Right atrium auricular region (tissue), 2 donors: ENCODE measurements around the gene SLC1A7. TPM values are rescaled to one million over a fixed set of nuclear protein-coding genes. Genes with fewer than 3 reads are reported as not detected.

Source experiments
- DNase-seq: peaks from one replicate; pipeline ENCODE4 v3.0.0-alpha.2; 2019; ENCODE audit warnings: low spot score
- H3K27ac ChIP-seq, 2 donors: fragments of 200-600 bp; sonication (generic); 1 replicate in 1 of 2; 2 replicates in 1 of 2; pipeline ENCODE4 v1.5.1; 2016 to 2019
- H3K27me3 ChIP-seq, 2 donors: fragments of 200-600 bp; sonication (generic); one replicate each; pipeline versions ENCODE4 v1.5.1 to v1.6.0; 2017 to 2019
- H3K36me3 ChIP-seq: fragments of 200-600 bp; sonication (generic); one replicate; pipeline ENCODE4 v1.5.1; 2016
- H3K4me1 ChIP-seq, 2 donors: fragments of 200-600 bp; sonication (generic); one replicate each; pipeline versions ENCODE4 v1.5.1 to v1.6.0; 2017 to 2019
- H3K4me3 ChIP-seq, 2 donors: fragments of 200-600 bp; sonication (generic); 1 replicate in 1 of 2; 2 replicates in 1 of 2; pipeline ENCODE4 v1.5.1; 2017 to 2019; ENCODE audit warnings: mild to moderate bottlenecking in 1 of 2, moderate library complexity in 1 of 2
- H3K9me3 ChIP-seq, 2 donors: fragments of 200-600 bp; sonication (generic); one replicate each; pipeline ENCODE4 v1.5.1; 2019
- CTCF ChIP-seq, 2 donors: fragments of 200-600 bp; sonication (generic); IDR thresholded peaks; one replicate each; pipeline ENCODE4 v1.5.1; 2019; ENCODE audit warnings: antibody characterized with exemption in 2 of 2
- total RNA-seq, 2 donors: library from RNA; depleted of rRNA; stranded (reverse); fragments of >200 nt; gene quantifications; one replicate each; pipeline ENCODE4 v1.1.0, GENCODE V29; 2016

The SLC1A7 gene
- total RNA-seq, 2 donors from 2014 or later = 0.56 to 0.71 TPM

- no peaks in the 10 kb centered on the region for H3K36me3 ChIP-seq
- H3K4me3 ChIP-seq = no peak overlapping the region
- H3K4me1 ChIP-seq = peaks cover 0 to 27% of the 10 kb centered on the region in 2 donors
- DNase-seq = no peak
- no peak overlapping the region for H3K27ac ChIP-seq
- H3K27me3 ChIP-seq = no peaks in the 10 kb centered on the region
- no peaks in the 10 kb centered on the region for H3K9me3 ChIP-seq
- TF ChIP-seq CTCF (IDR thresholded peaks at IDR 0.05) = no peak
These were observed 47.9 kb downstream of the SLC1A7 start for GRCh38 chr1:53094533-53094919.

GRCh38 chr1:53093778-53094532 lies 48.5 kb downstream of the SLC1A7 start:
- TF ChIP-seq CTCF (IDR thresholded peaks at IDR 0.05) = no peak
- H3K4me3 ChIP-seq = no peak overlapping the region
- no peak for DNase-seq
- no peaks in the 10 kb centered on the region for H3K9me3 ChIP-seq
- H3K4me1 ChIP-seq = peaks cover 0 to 27% of the 10 kb centered on the region in 2 donors
- H3K27ac ChIP-seq = no peak overlapping the region
- H3K27me3 ChIP-seq = no peaks in the 10 kb centered on the region
- no peaks in the 10 kb centered on the region for H3K36me3 ChIP-seq

GRCh38 chr1:53093451-53093754 lies 49.0 kb downstream of the SLC1A7 start:
- DNase-seq = no peak
- Histone ChIP-seq H3K9me3 (no peaks in the 10 kb centered on the region), H3K27me3 (no peaks in the 10 kb centered on the region), H3K27ac (no peak overlapping the region), H3K36me3 (no peaks in the 10 kb centered on the region), H3K4me3 (no peak overlapping the region), H3K4me1 (peaks cover 0 to 27% of the 10 kb centered on the region in 2 donors)
- no peak for TF ChIP-seq CTCF (IDR thresholded peaks at IDR 0.05)

- TF ChIP-seq CTCF (IDR thresholded peaks at IDR 0.05) = no peak
- H3K27me3 ChIP-seq = no peaks in the 10 kb centered on the region
- peaks cover 0 to 27% of the 10 kb centered on the region in 2 donors for H3K4me1 ChIP-seq
- no peak overlapping the region for H3K27ac ChIP-seq
- no peaks in the 10 kb centered on the region for H3K36me3 ChIP-seq
- no peak overlapping the region for H3K4me3 ChIP-seq
- H3K9me3 ChIP-seq = no peaks in the 10 kb centered on the region
- DNase-seq = no peak
These were observed 49.6 kb downstream of the SLC1A7 start for GRCh38 chr1:53092659-53093450.

DNA sequence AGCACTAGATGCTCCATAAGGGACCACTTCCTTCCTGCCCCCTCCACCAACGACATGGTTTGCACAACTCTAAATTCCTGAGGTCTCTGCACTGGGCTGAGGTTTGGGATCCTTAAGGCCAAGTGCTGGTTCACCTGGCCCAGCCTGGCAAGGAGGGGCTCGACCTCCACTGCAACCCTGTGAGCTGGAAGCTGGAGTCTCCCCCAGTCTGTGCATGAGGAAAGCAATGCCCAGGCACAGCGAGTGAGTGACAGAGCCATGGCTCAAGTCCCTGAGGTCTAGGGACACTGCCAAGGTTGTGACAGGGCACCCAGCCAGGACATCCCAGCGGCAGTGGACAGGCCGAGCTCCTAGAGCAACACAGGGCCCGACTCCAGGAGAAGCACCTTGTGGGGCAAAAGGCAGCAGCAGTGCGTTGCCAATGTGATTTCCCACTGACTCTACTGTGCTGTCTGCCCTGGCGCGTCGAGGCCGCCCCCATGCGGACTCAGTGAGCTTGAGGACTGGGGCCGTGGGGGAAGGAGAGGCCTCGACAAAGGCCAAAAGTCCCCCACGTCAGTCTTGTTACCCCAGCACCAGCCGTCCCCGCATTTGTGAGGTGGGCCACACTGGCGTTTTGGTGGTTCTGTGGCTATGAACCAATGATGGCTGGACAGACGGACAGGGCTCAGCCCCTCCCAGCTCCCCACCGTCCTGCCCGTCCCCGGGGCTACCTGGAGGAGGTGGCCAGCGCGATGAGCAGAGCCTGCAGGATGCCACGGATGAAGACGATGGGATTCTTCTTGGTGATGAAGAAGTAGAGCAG lies 50.4 kb downstream of the SLC1A7 start:
- H3K27ac ChIP-seq = no peak overlapping the region
- no peak overlapping the region for H3K4me3 ChIP-seq
- no peaks in the 10 kb centered on the region for H3K9me3 ChIP-seq
- peak in 1 of 2 donors; percentile 52 for TF ChIP-seq CTCF (IDR thresholded peaks at IDR 0.05)
- peaks cover 0 to 27% of the 10 kb centered on the region in 2 donors for H3K4me1 ChIP-seq
- no peaks in the 10 kb centered on the region for H3K36me3 ChIP-seq
- no peaks in the 10 kb centered on the region for H3K27me3 ChIP-seq
- no peak for DNase-seq
